Measurements from ENCODE around the gene CMIP. TPM values are rescaled to one million over a fixed set of nuclear protein-coding genes. Genes with fewer than 3 reads are reported as not detected.

CMIP gene
- total and polyA plus RNA-seq, 10 of the 15 experiments (the other 5 are each of a cell fraction or from before 2014, with no cell fraction given), result 1.2 to 43.2 (median 4.4) TPM

DNA sequence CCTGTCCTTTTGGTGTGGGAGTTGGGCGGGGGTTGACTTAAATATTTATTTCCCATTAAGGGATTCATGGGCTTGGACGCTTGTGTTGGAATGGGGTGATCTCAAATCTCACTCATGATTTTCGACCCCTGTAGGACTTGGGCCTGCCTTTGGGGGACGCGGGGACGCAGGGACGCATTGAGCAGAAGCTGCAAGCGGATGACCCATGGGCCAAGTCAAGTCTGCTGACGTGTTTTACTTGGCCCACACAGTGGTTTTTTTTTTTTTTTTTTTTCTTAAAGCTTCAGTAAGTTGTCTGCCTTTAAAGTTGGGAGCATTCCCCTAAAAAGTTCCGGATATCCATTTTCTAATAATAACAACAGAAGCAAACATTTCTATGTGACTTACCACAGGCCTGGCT is 28.9 kb downstream of the CMIP start (continued):
- TF ChIP-seq, protein P1, sequence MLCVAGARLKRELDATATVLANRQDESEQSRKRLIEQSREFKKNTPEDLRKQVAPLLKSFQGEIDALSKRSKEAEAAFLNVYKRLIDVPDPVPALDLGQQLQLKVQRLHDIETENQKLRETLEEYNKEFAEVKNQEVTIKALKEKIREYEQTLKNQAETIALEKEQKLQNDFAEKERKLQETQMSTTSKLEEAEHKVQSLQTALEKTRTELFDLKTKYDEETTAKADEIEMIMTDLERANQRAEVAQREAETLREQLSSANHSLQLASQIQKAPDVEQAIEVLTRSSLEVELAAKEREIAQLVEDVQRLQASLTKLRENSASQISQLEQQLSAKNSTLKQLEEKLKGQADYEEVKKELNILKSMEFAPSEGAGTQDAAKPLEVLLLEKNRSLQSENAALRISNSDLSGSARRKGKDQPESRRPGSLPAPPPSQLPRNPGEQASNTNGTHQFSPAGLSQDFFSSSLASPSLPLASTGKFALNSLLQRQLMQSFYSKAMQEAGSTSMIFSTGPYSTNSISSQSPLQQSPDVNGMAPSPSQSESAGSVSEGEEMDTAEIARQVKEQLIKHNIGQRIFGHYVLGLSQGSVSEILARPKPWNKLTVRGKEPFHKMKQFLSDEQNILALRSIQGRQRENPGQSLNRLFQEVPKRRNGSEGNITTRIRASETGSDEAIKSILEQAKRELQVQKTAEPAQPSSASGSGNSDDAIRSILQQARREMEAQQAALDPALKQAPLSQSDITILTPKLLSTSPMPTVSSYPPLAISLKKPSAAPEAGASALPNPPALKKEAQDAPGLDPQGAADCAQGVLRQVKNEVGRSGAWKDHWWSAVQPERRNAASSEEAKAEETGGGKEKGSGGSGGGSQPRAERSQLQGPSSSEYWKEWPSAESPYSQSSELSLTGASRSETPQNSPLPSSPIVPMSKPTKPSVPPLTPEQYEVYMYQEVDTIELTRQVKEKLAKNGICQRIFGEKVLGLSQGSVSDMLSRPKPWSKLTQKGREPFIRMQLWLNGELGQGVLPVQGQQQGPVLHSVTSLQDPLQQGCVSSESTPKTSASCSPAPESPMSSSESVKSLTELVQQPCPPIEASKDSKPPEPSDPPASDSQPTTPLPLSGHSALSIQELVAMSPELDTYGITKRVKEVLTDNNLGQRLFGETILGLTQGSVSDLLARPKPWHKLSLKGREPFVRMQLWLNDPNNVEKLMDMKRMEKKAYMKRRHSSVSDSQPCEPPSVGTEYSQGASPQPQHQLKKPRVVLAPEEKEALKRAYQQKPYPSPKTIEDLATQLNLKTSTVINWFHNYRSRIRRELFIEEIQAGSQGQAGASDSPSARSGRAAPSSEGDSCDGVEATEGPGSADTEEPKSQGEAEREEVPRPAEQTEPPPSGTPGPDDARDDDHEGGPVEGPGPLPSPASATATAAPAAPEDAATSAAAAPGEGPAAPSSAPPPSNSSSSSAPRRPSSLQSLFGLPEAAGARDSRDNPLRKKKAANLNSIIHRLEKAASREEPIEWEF (IDR thresholded peaks at IDR 0.05; ENCODE audit: insufficient replicate concordance, low read depth, low read length), result no peak
- no peak for TF ChIP-seq MEF2B (IDR thresholded peaks at IDR 0.05; ENCODE audit: partially characterized antibody, poor library complexity, severe bottlenecking)
- TF ChIP-seq ZBED1 (IDR thresholded peaks at IDR 0.05; ENCODE audit: borderline replicate concordance), result no peak
- TF ChIP-seq, protein P2, sequence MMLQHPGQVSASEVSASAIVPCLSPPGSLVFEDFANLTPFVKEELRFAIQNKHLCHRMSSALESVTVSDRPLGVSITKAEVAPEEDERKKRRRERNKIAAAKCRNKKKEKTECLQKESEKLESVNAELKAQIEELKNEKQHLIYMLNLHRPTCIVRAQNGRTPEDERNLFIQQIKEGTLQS (IDR thresholded peaks at IDR 0.05; ENCODE audit: borderline replicate concordance, extremely low read depth, low read depth, low read length), result no peak
- no peak for TF ChIP-seq POU2F2 (IDR thresholded peaks at IDR 0.05; ENCODE audit: borderline replicate concordance, low read depth, low read length)
- TF ChIP-seq NFIC (IDR thresholded peaks at IDR 0.05; ENCODE audit: low read depth, low read length), result no peak
- TF ChIP-seq, protein P3, sequence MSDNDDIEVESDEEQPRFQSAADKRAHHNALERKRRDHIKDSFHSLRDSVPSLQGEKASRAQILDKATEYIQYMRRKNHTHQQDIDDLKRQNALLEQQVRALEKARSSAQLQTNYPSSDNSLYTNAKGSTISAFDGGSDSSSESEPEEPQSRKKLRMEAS (IDR thresholded peaks at IDR 0.05; ENCODE audit: low read depth, low read length), result no peak
- TF ChIP-seq, protein P4, sequence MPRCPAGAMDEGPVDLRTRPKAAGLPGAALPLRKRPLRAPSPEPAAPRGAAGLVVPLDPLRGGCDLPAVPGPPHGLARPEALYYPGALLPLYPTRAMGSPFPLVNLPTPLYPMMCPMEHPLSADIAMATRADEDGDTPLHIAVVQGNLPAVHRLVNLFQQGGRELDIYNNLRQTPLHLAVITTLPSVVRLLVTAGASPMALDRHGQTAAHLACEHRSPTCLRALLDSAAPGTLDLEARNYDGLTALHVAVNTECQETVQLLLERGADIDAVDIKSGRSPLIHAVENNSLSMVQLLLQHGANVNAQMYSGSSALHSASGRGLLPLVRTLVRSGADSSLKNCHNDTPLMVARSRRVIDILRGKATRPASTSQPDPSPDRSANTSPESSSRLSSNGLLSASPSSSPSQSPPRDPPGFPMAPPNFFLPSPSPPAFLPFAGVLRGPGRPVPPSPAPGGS (IDR thresholded peaks at IDR 0.05; ENCODE audit: borderline replicate concordance, insufficient read depth, low read depth, low read length, poor library complexity, severe bottlenecking), result no peak
- TF ChIP-seq, protein P5, sequence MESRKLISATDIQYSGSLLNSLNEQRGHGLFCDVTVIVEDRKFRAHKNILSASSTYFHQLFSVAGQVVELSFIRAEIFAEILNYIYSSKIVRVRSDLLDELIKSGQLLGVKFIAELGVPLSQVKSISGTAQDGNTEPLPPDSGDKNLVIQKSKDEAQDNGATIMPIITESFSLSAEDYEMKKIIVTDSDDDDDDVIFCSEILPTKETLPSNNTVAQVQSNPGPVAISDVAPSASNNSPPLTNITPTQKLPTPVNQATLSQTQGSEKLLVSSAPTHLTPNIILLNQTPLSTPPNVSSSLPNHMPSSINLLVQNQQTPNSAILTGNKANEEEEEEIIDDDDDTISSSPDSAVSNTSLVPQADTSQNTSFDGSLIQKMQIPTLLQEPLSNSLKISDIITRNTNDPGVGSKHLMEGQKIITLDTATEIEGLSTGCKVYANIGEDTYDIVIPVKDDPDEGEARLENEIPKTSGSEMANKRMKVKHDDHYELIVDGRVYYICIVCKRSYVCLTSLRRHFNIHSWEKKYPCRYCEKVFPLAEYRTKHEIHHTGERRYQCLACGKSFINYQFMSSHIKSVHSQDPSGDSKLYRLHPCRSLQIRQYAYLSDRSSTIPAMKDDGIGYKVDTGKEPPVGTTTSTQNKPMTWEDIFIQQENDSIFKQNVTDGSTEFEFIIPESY (IDR thresholded peaks at IDR 0.05), result no peak

Data from GM12878 (cell line).